ENCODE results near the gene NFE2L1. TPM values are rescaled to one million over a fixed set of nuclear protein-coding genes. Genes with fewer than 3 reads are reported as not detected.

The NFE2L1 gene
- total RNA-seq, 1 experiment from 2014 or later: 161 TPM

DNA sequence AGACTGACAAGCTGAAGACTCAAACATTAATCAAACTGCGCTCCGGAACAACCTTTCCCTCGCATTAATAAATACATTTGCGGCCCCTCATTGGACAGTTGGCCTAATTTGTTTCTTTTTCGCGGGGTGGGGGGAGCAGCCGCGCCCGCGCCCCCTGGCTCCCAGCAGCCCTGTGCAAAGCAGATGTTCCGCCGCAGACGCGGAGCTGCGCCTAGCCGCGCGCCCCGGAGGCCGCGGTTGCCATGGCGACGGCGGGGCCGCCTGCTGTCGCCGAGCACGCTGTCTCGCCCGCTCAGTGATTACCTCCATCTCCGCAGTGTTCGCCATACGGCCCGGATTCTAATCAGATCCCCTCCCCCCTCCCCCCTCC is 36.0 kb upstream of the NFE2L1 start:
- Histone ChIP-seq H3K56ac (ENCODE audit: insufficient read length, low read depth, low read length) (no peak overlapping the region), H4K91ac (ENCODE audit: insufficient read length, low read depth, low read length) (no peak overlapping the region), H2BK5ac (ENCODE audit: insufficient read length, low read length) (no peak overlapping the region), H3K27ac (ENCODE audit: insufficient read length, low read depth, low read length) (no peak overlapping the region), H4K8ac (replicated peaks; ENCODE audit: insufficient read length, low read depth, low read length) (no peak overlapping the region), H4K20me1 (ENCODE audit: control insufficient read depth, insufficient read depth, insufficient read length) (no peaks in the 10 kb centered on the region), H2AFZ (ENCODE audit: low read length) (no peak overlapping the region), H3K23me2 (ENCODE audit: insufficient read length, low read depth, low read length, poor library complexity, severe bottlenecking) (peaks cover 9% of the 10 kb centered on the region), H4K5ac (ENCODE audit: insufficient read length, low read depth, low read length) (no peak overlapping the region), H3K18ac (ENCODE audit: insufficient read length, low read depth, low read length) (no peak overlapping the region), H2BK15ac (ENCODE audit: low read depth, low read length) (no peak overlapping the region), H3K4me1 (ENCODE audit: insufficient read depth, low read length) (no peaks in the 10 kb centered on the region), H3K14ac (ENCODE audit: insufficient read depth, low read length) (no peak overlapping the region), H2AK5ac (ENCODE audit: insufficient read length, low read length) (no peak overlapping the region), H3K4ac (ENCODE audit: low read depth, low read length) (no peak overlapping the region), H2BK12ac (ENCODE audit: insufficient read length, low read depth, low read length) (no peak overlapping the region), H3K9me3 (ENCODE audit: control insufficient read depth, low read depth, low read length) (no peaks in the 10 kb centered on the region), H3K27me3 (ENCODE audit: insufficient read depth, low read length) (no peaks in the 10 kb centered on the region; the same call in 1 of the 2 replicates), H2BK20ac (ENCODE audit: low read depth, low read length, poor library complexity, severe bottlenecking) (no peak overlapping the region), H3T11ph (ENCODE audit: low read length) (no peak overlapping the region), H3K79me2 (ENCODE audit: insufficient read depth, low read length) (no peaks in the 10 kb centered on the region), H2BK120ac (ENCODE audit: low read depth, low read length, poor library complexity, severe bottlenecking) (no peak overlapping the region), H3K9ac (ENCODE audit: extremely low read depth, insufficient read length, low read length) (no peak overlapping the region), H3K4me2 (ENCODE audit: insufficient read depth, insufficient read length, low read length) (peak overlapping the region; percentile 91), H3K23ac (ENCODE audit: insufficient read length, low read depth, low read length) (no peak overlapping the region), H3K79me1 (ENCODE audit: insufficient read depth, low read depth, low read length, poor library complexity, severe bottlenecking) (no peaks in the 10 kb centered on the region)
- Mint-ChIP-seq H3K36me3 (ENCODE audit: insufficient read depth in 1 of 3, low read depth in 3 of 3) (peaks cover 0 to 4% (median 0%) of the 10 kb centered on the region in 3 experiments; a peak in 3 of 7 replicates), H3K9me3 (peaks cover 0 to 3% of the 10 kb centered on the region in 2 experiments; a peak in 1 of 5 replicates), H3K4me3 (peak overlapping the region; percentile 63 to 83), H3K27ac (peak overlapping the region in 1 of 3 experiments; percentile 24; a peak in 1 of 7 replicates), H3K4me1 (peaks cover 41 to 46% of the 10 kb centered on the region in 2 experiments), H3K27me3 (ENCODE audit: low read depth) (peaks cover 28% of the 10 kb centered on the region)
- no CpG with 5 or more reads among the region's 34 CpGs for WGBS (ENCODE audit: extremely low coverage, insufficient read length, low lambda C conversion rate)
- TF ChIP-seq, protein P1, sequence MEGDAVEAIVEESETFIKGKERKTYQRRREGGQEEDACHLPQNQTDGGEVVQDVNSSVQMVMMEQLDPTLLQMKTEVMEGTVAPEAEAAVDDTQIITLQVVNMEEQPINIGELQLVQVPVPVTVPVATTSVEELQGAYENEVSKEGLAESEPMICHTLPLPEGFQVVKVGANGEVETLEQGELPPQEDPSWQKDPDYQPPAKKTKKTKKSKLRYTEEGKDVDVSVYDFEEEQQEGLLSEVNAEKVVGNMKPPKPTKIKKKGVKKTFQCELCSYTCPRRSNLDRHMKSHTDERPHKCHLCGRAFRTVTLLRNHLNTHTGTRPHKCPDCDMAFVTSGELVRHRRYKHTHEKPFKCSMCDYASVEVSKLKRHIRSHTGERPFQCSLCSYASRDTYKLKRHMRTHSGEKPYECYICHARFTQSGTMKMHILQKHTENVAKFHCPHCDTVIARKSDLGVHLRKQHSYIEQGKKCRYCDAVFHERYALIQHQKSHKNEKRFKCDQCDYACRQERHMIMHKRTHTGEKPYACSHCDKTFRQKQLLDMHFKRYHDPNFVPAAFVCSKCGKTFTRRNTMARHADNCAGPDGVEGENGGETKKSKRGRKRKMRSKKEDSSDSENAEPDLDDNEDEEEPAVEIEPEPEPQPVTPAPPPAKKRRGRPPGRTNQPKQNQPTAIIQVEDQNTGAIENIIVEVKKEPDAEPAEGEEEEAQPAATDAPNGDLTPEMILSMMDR (conservative IDR thresholded peaks at IDR 0.05): peak; percentile 23; the same call in 2 of the 3 replicates
- DNase-seq: peak; percentile 87

Measured in H9 (cell line).